GM12874 (cell line): ENCODE data around the gene IL22.

Experiments
- TF ChIP-seq, protein P1 (sequence below): IDR thresholded peaks from 2 replicates; pipeline ENCODE4 v1.5.1; 2011; ENCODE audit warnings: low read depth, mild to moderate bottlenecking, control low read depth, low read length, moderate library complexity; ENCODE audit not compliant: insufficient read depth

The IL22 gene

DNA sequence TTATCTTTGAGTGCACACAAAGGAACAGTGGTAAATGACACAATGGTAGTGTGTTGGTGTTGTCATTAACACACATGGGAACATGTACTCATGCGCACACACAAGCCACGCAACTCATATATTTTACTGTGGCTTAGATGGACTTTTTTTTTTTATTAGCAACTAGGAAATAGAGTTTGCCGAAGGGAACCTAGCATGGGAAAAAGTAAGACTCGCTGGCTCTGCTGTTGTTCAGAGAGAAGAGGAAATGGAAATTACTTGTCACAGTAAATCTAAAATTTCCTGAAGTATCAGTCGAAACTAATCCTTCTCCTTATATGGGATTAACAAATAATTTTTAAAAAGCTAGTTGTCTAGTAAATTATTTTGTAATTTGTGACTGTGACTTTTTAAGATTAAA, 33.7 kb upstream of the IL22 start:
- TF ChIP-seq, protein P1, sequence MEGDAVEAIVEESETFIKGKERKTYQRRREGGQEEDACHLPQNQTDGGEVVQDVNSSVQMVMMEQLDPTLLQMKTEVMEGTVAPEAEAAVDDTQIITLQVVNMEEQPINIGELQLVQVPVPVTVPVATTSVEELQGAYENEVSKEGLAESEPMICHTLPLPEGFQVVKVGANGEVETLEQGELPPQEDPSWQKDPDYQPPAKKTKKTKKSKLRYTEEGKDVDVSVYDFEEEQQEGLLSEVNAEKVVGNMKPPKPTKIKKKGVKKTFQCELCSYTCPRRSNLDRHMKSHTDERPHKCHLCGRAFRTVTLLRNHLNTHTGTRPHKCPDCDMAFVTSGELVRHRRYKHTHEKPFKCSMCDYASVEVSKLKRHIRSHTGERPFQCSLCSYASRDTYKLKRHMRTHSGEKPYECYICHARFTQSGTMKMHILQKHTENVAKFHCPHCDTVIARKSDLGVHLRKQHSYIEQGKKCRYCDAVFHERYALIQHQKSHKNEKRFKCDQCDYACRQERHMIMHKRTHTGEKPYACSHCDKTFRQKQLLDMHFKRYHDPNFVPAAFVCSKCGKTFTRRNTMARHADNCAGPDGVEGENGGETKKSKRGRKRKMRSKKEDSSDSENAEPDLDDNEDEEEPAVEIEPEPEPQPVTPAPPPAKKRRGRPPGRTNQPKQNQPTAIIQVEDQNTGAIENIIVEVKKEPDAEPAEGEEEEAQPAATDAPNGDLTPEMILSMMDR: no peak

DNA sequence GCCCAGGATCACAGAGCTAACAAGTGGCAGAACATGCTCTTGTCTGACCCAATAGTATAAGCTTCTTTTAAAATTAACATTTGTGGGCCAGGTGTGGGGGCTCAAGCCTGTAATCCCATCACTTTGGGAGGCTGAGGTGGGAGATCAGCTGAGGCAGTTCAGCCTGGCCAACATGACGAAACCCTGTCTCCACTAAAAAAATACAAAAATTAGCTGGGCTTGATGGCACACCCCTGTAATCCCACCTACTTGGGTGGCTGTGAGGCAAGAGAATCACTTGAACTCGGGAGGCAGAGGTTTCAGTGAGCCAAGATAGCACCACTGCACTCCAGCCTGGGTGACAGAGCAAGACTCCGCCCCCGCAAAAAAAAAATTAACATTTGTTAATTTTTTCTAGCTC, 33.0 kb upstream of the IL22 start:
- TF ChIP-seq, protein P1: no peak

DNA sequence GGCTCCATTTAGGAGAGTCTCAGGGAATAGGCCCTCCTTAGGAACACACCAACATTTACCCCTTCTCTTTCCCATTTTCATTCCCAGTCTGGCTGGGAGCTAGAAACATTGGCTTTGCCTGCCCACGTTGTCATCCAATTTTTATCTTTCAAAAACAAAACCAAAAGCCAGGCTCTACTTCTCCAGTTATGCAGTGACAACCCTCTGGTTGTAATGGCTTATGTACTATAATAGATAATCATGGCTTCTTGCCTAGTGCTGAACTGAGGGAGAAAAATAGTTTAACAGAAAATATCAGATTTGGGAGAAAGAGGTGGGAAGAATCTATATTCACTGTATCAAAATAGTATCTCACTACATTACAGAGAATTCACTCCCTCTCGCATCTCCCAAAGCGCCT, 32.1 kb upstream of the IL22 start:
- TF ChIP-seq, protein P1: no peak

DNA sequence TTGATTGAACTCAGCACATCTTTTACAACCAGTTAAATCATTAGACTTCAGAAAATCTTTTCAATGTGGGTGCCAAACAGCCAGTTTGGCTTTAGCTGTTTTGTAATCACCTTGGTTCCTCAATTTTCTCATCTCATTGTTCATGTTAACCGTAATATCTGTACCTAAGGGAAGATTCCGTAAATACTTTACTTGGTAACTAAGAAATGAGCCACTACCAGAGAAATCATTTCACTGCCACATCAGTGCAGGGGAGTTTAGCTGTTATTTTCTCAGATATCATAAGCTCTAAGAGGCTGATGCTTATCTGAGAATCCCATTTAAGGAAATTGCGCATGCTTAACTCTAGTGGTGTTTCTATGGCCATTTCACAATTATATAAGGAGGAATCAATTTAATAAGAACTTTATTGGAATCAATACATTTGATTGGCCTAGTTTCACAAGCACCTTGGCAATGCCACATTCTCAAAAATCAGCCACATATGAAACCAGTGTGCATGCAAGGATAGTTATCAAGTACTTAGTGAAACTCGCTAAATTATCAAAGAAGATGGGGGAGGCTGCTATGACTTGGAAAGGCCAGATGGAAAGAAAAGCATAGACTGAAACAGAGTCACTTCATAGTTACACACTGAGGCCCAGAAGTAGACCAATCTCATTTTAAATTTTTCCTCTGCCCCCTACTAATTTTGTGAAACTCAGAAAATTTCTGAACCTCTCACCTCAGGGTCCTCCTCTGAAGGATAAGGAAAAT, 28.1 kb upstream of the IL22 start:
- TF ChIP-seq, protein P1: no peak

DNA sequence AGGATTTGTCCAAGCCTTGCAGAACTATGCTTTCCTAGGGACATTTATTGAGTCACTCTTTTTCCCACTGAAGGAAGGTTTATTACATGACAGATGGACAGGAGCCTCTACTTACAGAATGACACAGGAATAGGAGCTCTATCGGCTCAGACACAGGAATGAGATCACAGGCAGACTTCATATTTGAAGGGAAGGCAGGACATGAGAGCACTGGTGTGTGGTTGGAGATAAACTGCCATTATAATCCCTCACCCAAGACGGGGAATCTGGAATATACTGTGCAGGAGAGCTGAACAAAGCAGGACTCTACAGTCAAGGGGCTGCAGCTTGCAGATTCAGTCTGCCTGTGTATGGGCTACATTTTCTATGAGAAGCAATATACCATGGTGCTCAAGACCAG, 26.8 kb upstream of the IL22 start:
- TF ChIP-seq, protein P1: no peak

DNA sequence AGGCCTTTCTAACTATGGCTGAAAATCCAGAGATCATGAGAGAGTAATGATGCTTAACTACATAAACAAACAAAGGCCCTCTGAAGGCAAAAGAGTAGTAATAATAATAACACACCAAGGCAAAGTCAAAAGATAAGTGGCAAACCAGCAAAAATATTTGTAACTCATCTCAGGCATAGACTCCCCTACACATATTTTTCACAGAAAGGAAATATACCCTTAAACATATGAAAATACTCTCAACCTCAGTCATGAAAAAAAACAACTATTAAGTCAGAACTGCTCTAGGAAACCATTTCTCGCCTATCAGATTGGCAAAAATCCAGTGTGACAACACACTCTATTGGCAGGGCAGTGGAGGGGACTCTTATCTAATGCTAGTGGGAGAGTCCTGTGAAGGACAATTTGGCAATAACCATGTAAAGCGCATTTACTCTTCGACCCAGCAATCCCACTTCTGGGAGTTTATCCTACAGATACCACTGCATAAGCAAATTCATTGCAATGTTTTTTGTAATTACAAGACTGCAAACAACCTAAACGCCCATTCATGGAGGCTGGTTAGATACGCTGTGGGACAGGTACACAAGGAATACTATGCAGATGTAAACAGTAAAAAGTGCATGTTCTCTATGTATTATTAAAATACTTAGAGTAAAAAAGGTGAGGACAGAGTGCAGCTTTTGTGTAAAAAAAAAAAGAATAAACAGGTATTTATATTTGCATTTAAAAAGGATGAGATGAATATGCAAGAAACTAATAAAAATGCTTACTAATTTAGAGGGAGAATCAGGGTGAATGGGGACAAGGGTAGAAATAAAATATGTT, 26.0 kb upstream of the IL22 start:
- TF ChIP-seq, protein P1: no peak

DNA sequence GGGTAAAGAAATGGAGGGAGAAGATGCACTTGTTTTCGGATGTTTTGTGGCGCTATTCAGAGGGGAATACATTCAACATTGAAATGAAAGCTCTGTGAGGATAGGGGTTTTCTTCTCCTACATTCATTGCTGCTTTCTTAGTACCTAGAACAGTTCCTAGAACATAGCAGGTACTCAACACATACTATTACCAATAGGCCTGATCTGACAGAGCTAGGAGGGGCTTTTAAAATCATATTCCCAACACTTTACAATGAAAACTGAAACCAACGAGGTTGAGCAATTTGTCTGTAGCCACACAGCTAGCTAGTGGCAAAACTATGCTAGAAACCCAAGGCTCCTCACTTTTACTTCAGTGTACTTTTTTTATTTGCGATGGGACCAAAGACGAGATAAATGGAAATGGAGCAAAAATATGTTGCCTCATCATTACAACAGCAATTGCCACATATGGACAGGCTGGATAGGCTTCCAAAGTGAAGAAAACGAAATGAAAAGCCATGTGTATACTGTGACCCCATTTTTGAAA, 23.1 kb upstream of the IL22 start:
- TF ChIP-seq, protein P1: no peak
